ENCODE data around the gene VMP1. TPM values are rescaled to one million over a fixed set of nuclear protein-coding genes. Genes with fewer than 3 reads are reported as not detected.

The VMP1 gene
- total RNA-seq, 1 experiment from 2014 or later: 236 TPM

GRCh38 chr17:59832883-59833379 lies 125.5 kb downstream of the VMP1 start:
- no TSS peak for BruUV-seq (replicated peaks)
- CTCF ChIA-PET: no interaction called here
- Histone ChIP-seq H4K20me1 (ENCODE audit: insufficient read depth) (no peaks in the 10 kb centered on the region), H3K4me3 (no peak overlapping the region), H3K4me2 (peak overlapping the region; percentile 84), H2AFZ (no peak overlapping the region), H3F3A (ENCODE audit: insufficient read depth, low read depth) (peaks cover 90% of the 10 kb centered on the region), H3K9me2 (ENCODE audit: insufficient read depth) (no peaks in the 10 kb centered on the region), H3K79me2 (ENCODE audit: low read depth) (peaks cover 56% of the 10 kb centered on the region), H3K9me3 (ENCODE audit: insufficient read depth, low read depth) (no peaks in the 10 kb centered on the region), H3K4me1 (replicated peaks; ENCODE audit: insufficient read depth) (peaks cover 91% of the 10 kb centered on the region), H3K27me3 (ENCODE audit: insufficient read depth, low read depth) (no peaks in the 10 kb centered on the region), H3K27ac (peak overlapping the region; percentile 99), H3K36me3 (ENCODE audit: low read depth) (no peaks in the 10 kb centered on the region)
- intact Hi-C loops (cut with micrococcal nuclease; ENCODE audit: unreplicated experiment): no loop called here
- peak; percentile 49 to 98 for DNase-seq
- POLR2A ChIA-PET (ENCODE audit: unreplicated experiment): interaction anchor here (0.6 to 1.0 kb wide), 11 partner anchors 11 to 107 kb away, joined by 3 to 28 read pairs (median 7); no protein-coding TSS in a partner anchor
- TF ChIP-seq EZH2 (IDR thresholded peaks at IDR 0.05; ENCODE audit: low read depth) (no peak), CTCF (conservative IDR thresholded peaks at IDR 0.05) (no peak)

- BruUV-seq (replicated peaks): no TSS peak
Observed at GRCh38 chr17:59837308-59838051, 130.0 kb downstream of the VMP1 start.

More at GRCh38 chr17:59837308-59838051, 130.0 kb downstream of the VMP1 start:
- Histone ChIP-seq H3K4me2 (peak overlapping the region; percentile 88), H3K27ac (peak overlapping the region; percentile 99), H3K9me2 (ENCODE audit: insufficient read depth) (no peaks in the 10 kb centered on the region), H3K36me3 (ENCODE audit: low read depth) (peaks cover 42% of the 10 kb centered on the region), H4K20me1 (ENCODE audit: insufficient read depth) (peaks cover 21% of the 10 kb centered on the region), H3F3A (ENCODE audit: insufficient read depth, low read depth) (peaks cover 93% of the 10 kb centered on the region), H2AFZ (no peak overlapping the region), H3K9me3 (ENCODE audit: insufficient read depth, low read depth) (no peaks in the 10 kb centered on the region), H3K27me3 (ENCODE audit: insufficient read depth, low read depth) (no peaks in the 10 kb centered on the region), H3K79me2 (ENCODE audit: low read depth) (peaks cover 74% of the 10 kb centered on the region), H3K4me3 (peak overlapping the region; percentile 88), H3K4me1 (replicated peaks; ENCODE audit: insufficient read depth) (peaks cover 55% of the 10 kb centered on the region)
- ChIA-PET CTCF (interaction anchor here (0.5 to 1.5 kb wide), 4 partner anchors 8 to 86 kb away, joined by 3 to 9 read pairs (median 4); no protein-coding TSS in a partner anchor), POLR2A (ENCODE audit: unreplicated experiment) (interaction anchor here (0.5 to 2.4 kb wide), 16 partner anchors 8 to 401 kb away, joined by 3 to 39 read pairs (median 8); partner anchors contain the start of genes PTRH2 and VMP1)
- intact Hi-C loops (cut with micrococcal nuclease; ENCODE audit: unreplicated experiment): loop anchor here (1.0 kb wide), 3 partner anchors 8 to 81 kb away; no protein-coding TSS in a partner anchor
- no peak for TF ChIP-seq CTCF (conservative IDR thresholded peaks at IDR 0.05)
- TF ChIP-seq EZH2 (IDR thresholded peaks at IDR 0.05; ENCODE audit: low read depth): no peak
- DNase-seq: peak; percentile 75 to 100

Measured in PC-9 (cell line).